K562 (cell line): Measurements from ENCODE around the gene PTPRU. TPM values are rescaled to one million over a fixed set of nuclear protein-coding genes. Genes with fewer than 3 reads are reported as not detected.

Source experiments
- ATAC-seq: fragments of 200-7000 bp; cut with Tn5 transposase; 3 replicates; pipeline ENCODE4 v1.9.1; 2020; ENCODE audit warnings: moderate library complexity
- BruUV-seq: library from RNA; stranded (reverse); fragments of 400-500 nt; replicated peaks from 2 replicates; lab custom pipeline; 2021; lab: Mats Ljungman, UMichigan
- CTCF ChIA-PET: fragments of 300-600 bp; formaldehyde crosslinking; extraction: SDS; loops from one replicate; lab custom pipeline; 2021; ENCODE audit warnings: low intra/inter-chr PET ratio; lab: Yijun Ruan, JAX
- POLR2A ChIA-PET: fragments of 300-600, 350-650 bp; sonication (Branson Sonifier 250); formaldehyde crosslinking; extraction: SDS; loops from one replicate; lab custom pipeline; 2021; ENCODE audit warnings: antibody characterized with exemption, inconsistent platforms; lab: Yijun Ruan, JAX
- DNase-seq, 4 experiments: peaks; one replicate each; pipeline versions ENCODE4 v3.0.0 to v3.0.0-alpha.2; 2011 to 2018; ENCODE audit warnings: low spot score in 3 of 4, mixed read lengths in 3 of 4; ENCODE audit errors: extremely low read depth in 1 of 4
- FAIRE-seq: peaks from 2 replicates; lab custom pipeline; 2011; peaks lifted over from hg19 to GRCh38; lab: Jason Lieb, UNC
- H2AFZ ChIP-seq: 2 replicates; pipeline ENCODE4 v1.6.0; 2011; ENCODE audit warnings: low read depth, low read length, control low read depth, inconsistent platforms
- H3K27ac ChIP-seq: fragments of 200-600 bp; 3 replicates; pipeline ENCODE4 v1.8.0; 2011; ENCODE audit warnings: low read depth, mild to moderate bottlenecking, control low read depth, inconsistent platforms, low read length, moderate library complexity, mixed read lengths; ENCODE audit errors: extremely low read depth
- H3K27me3 ChIP-seq, 2 experiments: fragments of 300-600 bp in 1 of 2; 2 replicates in 1 of 2; 3 replicates in 1 of 2; pipeline versions ENCODE4 v1.6.0 to v1.8.0; 2011; ENCODE audit warnings: inconsistent platforms in 2 of 2, low read length in 2 of 2, mild to moderate bottlenecking in 1 of 2, mixed read lengths in 1 of 2, moderate library complexity in 1 of 2; ENCODE audit not compliant: control insufficient read depth in 2 of 2, insufficient read depth in 2 of 2
- H3K36me3 ChIP-seq: fragments of 300-600 bp; 3 replicates; pipeline ENCODE4 v1.8.0; 2011; ENCODE audit warnings: mild to moderate bottlenecking, low read length, inconsistent platforms; ENCODE audit not compliant: control insufficient read depth, insufficient read depth
- H3K4me1 ChIP-seq, 2 experiments: fragments of 200-600 bp in 1 of 2; replicated peaks in 1 of 2; 2 replicates in 1 of 2; 3 replicates in 1 of 2; pipeline versions ENCODE4 v1.5.1 to v1.8.0; 2011; ENCODE audit warnings: inconsistent platforms in 2 of 2, low read length in 2 of 2, mild to moderate bottlenecking in 1 of 2, mixed read lengths in 1 of 2, moderate library complexity in 1 of 2; ENCODE audit not compliant: control insufficient read depth in 2 of 2, insufficient read depth in 2 of 2
- H3K4me2 ChIP-seq: 2 replicates; pipeline ENCODE4 v1.6.1; 2011; ENCODE audit warnings: low read length, control low read depth, inconsistent platforms, mixed read lengths; ENCODE audit not compliant: insufficient read depth
- H3K4me3 ChIP-seq: fragments of 200-600 bp; sonication (generic), shearing (Covaris generic); 2 replicates; pipeline ENCODE4 v1.5.1; 2016; ENCODE audit warnings: control low read depth, inconsistent platforms
- H3K79me2 ChIP-seq: fragments of 200-600 bp; 3 replicates; pipeline ENCODE4 v1.8.0; 2011; ENCODE audit warnings: low read length, inconsistent platforms; ENCODE audit not compliant: control insufficient read depth, insufficient read depth
- H3K9ac ChIP-seq, 2 experiments: 2 replicates each; pipeline versions ENCODE4 v1.6.0 to v1.6.1; 2011; ENCODE audit warnings: low read depth in 2 of 2, low read length in 2 of 2, control low read depth in 1 of 2, inconsistent platforms in 1 of 2, mild to moderate bottlenecking in 1 of 2, mixed read lengths in 1 of 2; ENCODE audit not compliant: insufficient read depth in 1 of 2
- H3K9me1 ChIP-seq: one replicate; pipeline ENCODE4 v1.6.0; 2011; ENCODE audit warnings: inconsistent platforms, mild to moderate bottlenecking, low read length, moderate library complexity; ENCODE audit not compliant: control insufficient read depth, insufficient read depth
- H3K9me3 ChIP-seq: replicated peaks from 2 replicates; pipeline ENCODE4 v1.5.1; 2011; ENCODE audit warnings: low read depth, low read length, inconsistent platforms; ENCODE audit not compliant: control insufficient read depth, insufficient read depth
- H4K20me1 ChIP-seq: replicated peaks from 2 replicates; pipeline ENCODE4 v1.6.1; 2011; ENCODE audit warnings: low read length, inconsistent platforms, mixed read lengths; ENCODE audit not compliant: control insufficient read depth, insufficient read depth
- NFIC ChIP-seq: fragments of 450-650 bp; IDR thresholded peaks from 2 replicates; pipeline ENCODE4 v1.6.1; 2017; ENCODE audit warnings: mild to moderate bottlenecking, inconsistent platforms
- THAP12 ChIP-seq: fragments of 250-450 bp; sonication (Bioruptor Pico); IDR thresholded peaks from 2 replicates; pipeline ENCODE4 v1.9.0; 2021; ENCODE audit warnings: mild to moderate bottlenecking, inconsistent platforms
- ZBED1 ChIP-seq: IDR thresholded peaks from 2 replicates; pipeline ENCODE4 v1.6.1; 2014
- WGBS: fragments of 100-300 bp; shearing (Covaris generic); methylation state at CpG from one replicate; pipeline ENCODE4 v1.1.6; 2016; ENCODE audit warnings: low coverage, mixed read lengths; ENCODE audit not compliant: insufficient coverage; ENCODE audit errors: missing lambda C conversion rate; 5-methylcytosine and 5-hydroxymethylcytosine counted together
- in situ Hi-C: fragments of 300-500 bp; cut with MboI; formaldehyde crosslinking; loops from 4 replicates; pipeline ENCODE4 v1.15.0; 2018; ENCODE audit warnings: inconsistent platforms, mixed read lengths
- intact Hi-C: fragments of 100-400 bp; cut with micrococcal nuclease; formaldehyde crosslinking; loops from 2 replicates; pipeline ENCODE4 v1.14.2; 2022
- polyA plus RNA-seq, 8 experiments: library from polyadenylated mRNA; depleted of rRNA in 4 of 8; stranded (reverse) in 5 of 8; unstranded in 3 of 8; fragments of >200 nt; fragmentation: Nextera tagmentation in 2 of 8; fragmentation: Illumina TruSeq in 1 of 8; extraction: Ambion mirVana in 2 of 8; extraction: Trizol in 1 of 8; gene quantifications; 2 replicates each; pipeline versions ENCODE4 v1.2.1 to v1.2.3, GENCODE V29; 2011 to 2014; ENCODE audit warnings: inconsistent platforms in 1 of 8, missing spikeins in 1 of 8
- total RNA-seq, 7 experiments: library from RNA; depleted of rRNA in 6 of 7; stranded (reverse); fragments of >200 nt in 6 of 7; fragmentation: Illumina TruSeq in 2 of 7; extraction: Trizol in 2 of 7; gene quantifications; 2 replicates each; pipeline versions ENCODE4 v1.2.1 to v1.2.3, GENCODE V29; 2011 to 2021; ENCODE audit warnings: low replicate concordance in 1 of 7

Gene PTPRU
- total and polyA plus RNA-seq, 9 of the 15 experiments (the other 6 are each of a cell fraction or from before 2014, with no cell fraction given) = 0.01 to 2.9 (median 1.0) TPM

GRCh38 chr1:29318724-29319123 lies 82.4 kb downstream of the PTPRU start:
- POLR2A ChIA-PET = interaction anchor here (1.5 to 1.6 kb wide), 2 partner anchors 12 to 14 kb away, joined by 3 to 4 read pairs; no protein-coding TSS in a partner anchor
- WGBS = 7% methylated on average over 10 of the region's 10 CpGs
- TF ChIP-seq ZBED1 = no peak
- FAIRE-seq (no peak), DNase-seq (no peak), ATAC-seq (no peak)
- H3K9me3 ChIP-seq = no peaks in the 10 kb centered on the region
- H3K36me3 ChIP-seq = no peaks in the 10 kb centered on the region
- H2AFZ ChIP-seq = no peak overlapping the region
- no peak overlapping the region for H3K4me2 ChIP-seq
- in situ Hi-C loops = no loop called here
- H3K79me2 ChIP-seq = no peaks in the 10 kb centered on the region
- CTCF ChIA-PET = no interaction called here
- peaks cover 28 to 50% of the 10 kb centered on the region in 2 experiments for H3K27me3 ChIP-seq
- no peak overlapping the region for H3K27ac ChIP-seq
- H3K9ac ChIP-seq = no peak overlapping the region
- intact Hi-C loops = loop anchor here (5.0 kb wide), 1 partner anchor 81 kb away; the partner anchor contains the start of gene PTPRU
- no peaks in the 10 kb centered on the region for H3K9me1 ChIP-seq
- no TSS peak for BruUV-seq
- peaks cover 28% of the 10 kb centered on the region for H4K20me1 ChIP-seq
- H3K4me3 ChIP-seq = no peak overlapping the region
- H3K4me1 ChIP-seq = peaks cover 0 to 17% of the 10 kb centered on the region in 2 experiments; a peak in 2 of 5 replicates

- Histone ChIP-seq H3K9me3 (no peaks in the 10 kb centered on the region), H3K9ac (no peak overlapping the region), H3K27ac (no peak overlapping the region), H3K79me2 (no peaks in the 10 kb centered on the region), H3K9me1 (no peaks in the 10 kb centered on the region), H3K36me3 (no peaks in the 10 kb centered on the region), H3K4me3 (no peak overlapping the region), H3K4me2 (no peak overlapping the region), H3K4me1 (peaks cover 0 to 18% of the 10 kb centered on the region in 2 experiments; a peak in 2 of 5 replicates), H3K27me3 (peaks cover 28 to 50% of the 10 kb centered on the region in 2 experiments), H4K20me1 (peaks cover 34% of the 10 kb centered on the region), H2AFZ (no peak overlapping the region)
- in situ Hi-C loops (no loop called here), intact Hi-C loops (loop anchor here (5.0 kb wide), 1 partner anchor 82 kb away; the partner anchor contains the start of gene PTPRU)
- no TSS peak for BruUV-seq
- 13% methylated on average over 8 of the region's 9 CpGs for WGBS
- TF ChIP-seq NFIC (peak; percentile 66), THAP12 (no peak)
- FAIRE-seq (no peak), ATAC-seq (no peak), DNase-seq (no peak)
- ChIA-PET CTCF (no interaction called here), POLR2A (interaction anchor here (1.5 to 1.6 kb wide), 2 partner anchors 11 to 13 kb away, joined by 3 to 4 read pairs; no protein-coding TSS in a partner anchor)
Measured at GRCh38 chr1:29319300-29320110, 83.2 kb downstream of the PTPRU start.
